ENCODE measurements around the gene CIITA. TPM values are rescaled to one million over a fixed set of nuclear protein-coding genes. Genes with fewer than 3 reads are reported as not detected.

Gene CIITA
- total and polyA plus RNA-seq, 4 experiments from 2014 or later, result 0.08 to 1.6 (median 1.5) TPM

DNA sequence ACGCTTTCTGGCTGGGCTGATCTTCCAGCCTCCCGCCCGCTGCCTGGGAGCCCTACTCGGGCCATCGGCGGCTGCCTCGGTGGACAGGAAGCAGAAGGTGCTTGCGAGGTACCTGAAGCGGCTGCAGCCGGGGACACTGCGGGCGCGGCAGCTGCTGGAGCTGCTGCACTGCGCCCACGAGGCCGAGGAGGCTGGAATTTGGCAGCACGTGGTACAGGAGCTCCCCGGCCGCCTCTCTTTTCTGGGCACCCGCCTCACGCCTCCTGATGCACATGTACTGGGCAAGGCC lies 30.7 kb downstream of the CIITA start:
- Mint-ChIP-seq H3K27ac (no peak overlapping the region), H3K27me3 (no peaks in the 10 kb centered on the region), H3K4me1 (no peaks in the 10 kb centered on the region), H3K9me3 (peaks cover 0 to 9% (median 6%) of the 10 kb centered on the region in 8 donors), H3K4me3 (no peak overlapping the region), H3K36me3 (peaks cover 1 to 4% of the 10 kb centered on the region in 2 donors)
- intact Hi-C loops (cut with micrococcal nuclease), result no loop called here
- H3K27me3 ChIP-seq (ENCODE audit: insufficient read depth, low read length), result no peaks in the 10 kb centered on the region
- no peaks in the 10 kb centered on the region for H3K9me3 ChIP-seq (ENCODE audit: control insufficient read depth in 1 of 2, low read length in 2 of 2)
- H3K4me1 ChIP-seq (ENCODE audit: insufficient read depth, low read length), result no peaks in the 10 kb centered on the region
- DNase-seq, result no peak
- no peak overlapping the region for H3K4me3 ChIP-seq (ENCODE audit: low read length in 2 of 2)
- CTCF ChIA-PET (ENCODE audit: partially characterized antibody), result interaction anchor here (0.7 to 3.1 kb wide), 2 partner anchors 11 to 984 kb away, joined by 4 to 18 read pairs; no protein-coding TSS in a partner anchor
- POLR2A ChIA-PET (ENCODE audit: partially characterized antibody), result no interaction called here
- no peaks in the 10 kb centered on the region for H3K36me3 ChIP-seq (ENCODE audit: insufficient read depth, low read length)
- H3K27ac ChIP-seq (ENCODE audit: low read depth, low read length), result no peak overlapping the region

DNA sequence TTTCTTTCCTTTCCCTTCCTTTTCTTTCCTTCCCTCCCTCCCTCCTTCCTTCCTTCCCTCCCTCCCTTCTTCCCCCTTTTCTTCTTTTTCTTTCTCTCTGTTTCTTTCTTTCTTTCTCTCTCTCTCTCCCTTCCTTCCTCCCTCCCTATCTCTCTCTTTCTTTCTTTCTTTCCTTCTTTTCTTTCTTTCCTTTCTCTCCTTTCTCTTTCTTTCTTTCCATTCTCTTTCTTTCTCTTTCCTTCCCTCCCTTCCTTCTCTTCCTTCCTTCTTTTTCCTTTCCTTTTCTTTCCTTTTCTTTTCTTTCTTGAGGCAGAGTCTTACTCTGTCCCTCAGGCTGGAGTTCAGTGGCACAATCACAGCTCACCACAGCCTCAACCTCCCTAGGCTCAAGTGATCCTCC lies 34.3 kb downstream of the CIITA start:
- no peak for DNase-seq
- no peaks in the 10 kb centered on the region for H3K4me1 Mint-ChIP-seq
- no peak overlapping the region for H3K27ac Mint-ChIP-seq
- H3K9me3 Mint-ChIP-seq, result peaks cover 0 to 2% (median 0%) of the 10 kb centered on the region in 8 donors
- Histone ChIP-seq H3K9me3 (ENCODE audit: control insufficient read depth in 1 of 2, low read length in 2 of 2) (no peaks in the 10 kb centered on the region), H3K4me1 (ENCODE audit: insufficient read depth, low read length) (no peaks in the 10 kb centered on the region), H3K36me3 (ENCODE audit: insufficient read depth, low read length) (no peaks in the 10 kb centered on the region), H3K4me3 (ENCODE audit: low read length in 2 of 2) (no peak overlapping the region), H3K27me3 (ENCODE audit: insufficient read depth, low read length) (no peaks in the 10 kb centered on the region), H3K27ac (ENCODE audit: low read depth, low read length) (no peak overlapping the region)
- intact Hi-C loops (cut with micrococcal nuclease), result no loop called here
- H3K27me3 Mint-ChIP-seq, result peaks cover 0 to 2% of the 10 kb centered on the region in 2 donors
- CTCF ChIA-PET (ENCODE audit: partially characterized antibody), result interaction anchor here (1.4 kb wide), 1 partner anchor 8 kb away, joined by 4 read pairs; no protein-coding TSS in a partner anchor
- H3K4me3 Mint-ChIP-seq, result no peak overlapping the region
- H3K36me3 Mint-ChIP-seq, result no peaks in the 10 kb centered on the region
- POLR2A ChIA-PET (ENCODE audit: partially characterized antibody), result no interaction called here

DNA sequence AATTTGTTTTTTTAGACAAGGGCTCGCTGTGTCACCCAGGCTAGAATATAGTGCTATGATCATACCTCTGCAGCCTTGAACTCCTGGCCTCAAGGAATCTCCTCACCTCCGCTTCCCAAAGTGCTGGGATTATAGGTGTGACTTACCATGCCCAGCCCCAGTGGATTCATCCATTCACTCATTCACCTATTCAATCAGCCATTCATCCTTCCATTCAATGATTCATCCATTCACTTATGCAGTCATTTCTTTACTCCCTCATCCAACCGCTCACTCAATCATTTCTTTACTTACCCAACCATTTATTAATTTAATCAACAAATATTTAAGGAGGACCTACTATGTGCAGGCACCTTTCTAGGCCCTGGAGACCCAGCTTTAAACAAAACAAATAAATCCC lies 39.5 kb downstream of the CIITA start:
- CTCF ChIA-PET (ENCODE audit: partially characterized antibody), result no interaction called here
- Histone ChIP-seq H3K27me3 (ENCODE audit: insufficient read depth, low read length) (no peaks in the 10 kb centered on the region), H3K36me3 (ENCODE audit: insufficient read depth, low read length) (no peaks in the 10 kb centered on the region), H3K4me3 (ENCODE audit: low read length in 2 of 2) (no peak overlapping the region), H3K4me1 (ENCODE audit: insufficient read depth, low read length) (no peaks in the 10 kb centered on the region), H3K27ac (ENCODE audit: low read depth, low read length) (no peak overlapping the region), H3K9me3 (ENCODE audit: control insufficient read depth in 1 of 2, low read length in 2 of 2) (no peaks in the 10 kb centered on the region)
- Mint-ChIP-seq H3K9me3 (peaks cover 0 to 2% (median 0%) of the 10 kb centered on the region in 8 donors), H3K4me1 (peaks cover 0 to 6% (median 4%) of the 10 kb centered on the region in 4 donors), H3K27ac (peak overlapping the region in 1 of 7 donors; percentile 30), H3K4me3 (no peak overlapping the region), H3K36me3 (no peaks in the 10 kb centered on the region), H3K27me3 (peaks cover 0 to 2% of the 10 kb centered on the region in 2 donors)
- POLR2A ChIA-PET (ENCODE audit: partially characterized antibody), result no interaction called here
- intact Hi-C loops (cut with micrococcal nuclease), result no loop called here
- no peak for DNase-seq

DNA sequence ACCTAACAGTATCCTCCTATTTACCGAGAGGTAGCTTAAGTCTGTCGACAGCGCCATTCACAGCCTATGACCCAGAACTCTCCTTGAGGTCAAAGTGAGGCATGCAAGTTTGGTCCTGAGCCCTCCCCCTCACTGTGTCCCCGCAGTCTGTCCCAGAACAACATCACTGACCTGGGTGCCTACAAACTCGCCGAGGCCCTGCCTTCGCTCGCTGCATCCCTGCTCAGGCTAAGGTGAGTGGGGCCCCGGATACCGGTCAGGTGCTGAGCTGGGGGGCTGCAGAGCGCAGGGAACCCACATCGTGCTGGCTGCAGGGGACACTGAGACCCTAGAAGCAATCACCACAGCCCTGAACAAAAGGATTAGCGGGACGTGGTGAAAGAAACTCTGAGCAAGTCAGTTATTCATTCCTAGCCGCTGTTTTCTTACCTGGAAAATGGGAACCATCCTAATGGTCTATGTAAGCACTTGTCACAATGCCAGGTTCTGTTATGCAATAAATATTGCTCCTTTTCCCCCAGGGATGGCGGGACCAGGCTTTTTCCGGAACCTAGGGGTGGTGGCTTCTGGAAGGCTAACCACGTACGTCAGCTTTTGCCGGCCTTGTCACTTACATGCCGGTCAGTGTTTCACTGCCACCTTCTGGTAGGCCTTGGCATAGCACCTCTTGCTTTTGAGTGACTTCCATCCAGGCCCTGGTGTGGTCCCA lies 41.4 kb downstream of the CIITA start:
- Mint-ChIP-seq H3K27me3 (peaks cover 0 to 2% of the 10 kb centered on the region in 2 donors), H3K4me1 (peaks cover 0 to 6% (median 4%) of the 10 kb centered on the region in 4 donors), H3K9me3 (peaks cover 0 to 2% (median 0%) of the 10 kb centered on the region in 8 donors), H3K27ac (peak overlapping the region in 1 of 7 donors; percentile 11), H3K36me3 (peaks cover 0 to 5% of the 10 kb centered on the region in 2 donors), H3K4me3 (peak overlapping the region in 2 of 8 donors; percentile 40 to 43)
- no peaks in the 10 kb centered on the region for H3K4me1 ChIP-seq (ENCODE audit: insufficient read depth, low read length)
- peak; percentile 53 to 73 (median 59) for DNase-seq
- ChIA-PET POLR2A (ENCODE audit: partially characterized antibody) (no interaction called here), CTCF (ENCODE audit: partially characterized antibody) (interaction anchor here (0.6 to 2.7 kb wide), 20 partner anchors 8 to 404 kb away, joined by 3 to 18 read pairs (median 4); partner anchors contain the start of gene DEXI)
- no peaks in the 10 kb centered on the region for H3K36me3 ChIP-seq (ENCODE audit: insufficient read depth, low read length)
- H3K27me3 ChIP-seq (ENCODE audit: insufficient read depth, low read length), result no peaks in the 10 kb centered on the region
- intact Hi-C loops (cut with micrococcal nuclease), result no loop called here
- no peak overlapping the region for H3K4me3 ChIP-seq (ENCODE audit: low read length in 2 of 2)
- H3K27ac ChIP-seq (ENCODE audit: low read depth, low read length), result no peak overlapping the region
- H3K9me3 ChIP-seq (ENCODE audit: control insufficient read depth in 1 of 2, low read length in 2 of 2), result no peaks in the 10 kb centered on the region

DNA sequence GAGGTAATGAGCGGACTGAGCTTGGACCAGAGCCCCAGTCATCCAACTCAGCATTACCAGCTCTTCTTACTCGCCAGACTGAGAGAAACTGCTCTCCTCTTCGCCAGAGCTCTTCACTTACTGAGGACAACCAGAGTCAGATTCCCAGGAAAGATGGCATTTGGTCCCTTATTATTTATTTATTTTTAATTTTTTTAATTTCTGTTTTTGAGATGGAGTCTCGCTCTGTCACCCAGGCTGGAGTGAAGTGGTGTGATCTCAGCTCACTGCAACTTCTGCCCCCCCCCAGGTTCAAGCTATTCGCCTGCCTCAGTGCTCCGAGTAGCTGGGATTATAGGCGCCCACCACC lies 42.0 kb downstream of the CIITA start:
- CTCF ChIA-PET (ENCODE audit: partially characterized antibody), result interaction anchor here (0.6 to 2.7 kb wide), 20 partner anchors 9 to 1177 kb away, joined by 3 to 18 read pairs (median 4); partner anchors contain the start of gene DEXI
- H3K9me3 ChIP-seq (ENCODE audit: control insufficient read depth in 1 of 2, low read length in 2 of 2), result no peaks in the 10 kb centered on the region
- H3K27me3 Mint-ChIP-seq, result peaks cover 0 to 2% of the 10 kb centered on the region in 2 donors
- no peak overlapping the region for H3K4me3 ChIP-seq (ENCODE audit: low read length in 2 of 2)
- H3K36me3 Mint-ChIP-seq, result peaks cover 0 to 9% of the 10 kb centered on the region in 2 donors
- peak overlapping the region in 1 of 7 donors; percentile 11 for H3K27ac Mint-ChIP-seq
- peaks cover 0 to 2% (median 0%) of the 10 kb centered on the region in 8 donors for H3K9me3 Mint-ChIP-seq
- H3K36me3 ChIP-seq (ENCODE audit: insufficient read depth, low read length), result no peaks in the 10 kb centered on the region
- no peaks in the 10 kb centered on the region for H3K4me1 ChIP-seq (ENCODE audit: insufficient read depth, low read length)
- POLR2A ChIA-PET (ENCODE audit: partially characterized antibody), result no interaction called here
- H3K27me3 ChIP-seq (ENCODE audit: insufficient read depth, low read length), result no peaks in the 10 kb centered on the region
- H3K4me1 Mint-ChIP-seq, result peaks cover 0 to 6% (median 4%) of the 10 kb centered on the region in 4 donors
- H3K4me3 Mint-ChIP-seq, result no peak overlapping the region
- intact Hi-C loops (cut with micrococcal nuclease), result no loop called here
- H3K27ac ChIP-seq (ENCODE audit: low read depth, low read length), result no peak overlapping the region
- no peak for DNase-seq

DNA sequence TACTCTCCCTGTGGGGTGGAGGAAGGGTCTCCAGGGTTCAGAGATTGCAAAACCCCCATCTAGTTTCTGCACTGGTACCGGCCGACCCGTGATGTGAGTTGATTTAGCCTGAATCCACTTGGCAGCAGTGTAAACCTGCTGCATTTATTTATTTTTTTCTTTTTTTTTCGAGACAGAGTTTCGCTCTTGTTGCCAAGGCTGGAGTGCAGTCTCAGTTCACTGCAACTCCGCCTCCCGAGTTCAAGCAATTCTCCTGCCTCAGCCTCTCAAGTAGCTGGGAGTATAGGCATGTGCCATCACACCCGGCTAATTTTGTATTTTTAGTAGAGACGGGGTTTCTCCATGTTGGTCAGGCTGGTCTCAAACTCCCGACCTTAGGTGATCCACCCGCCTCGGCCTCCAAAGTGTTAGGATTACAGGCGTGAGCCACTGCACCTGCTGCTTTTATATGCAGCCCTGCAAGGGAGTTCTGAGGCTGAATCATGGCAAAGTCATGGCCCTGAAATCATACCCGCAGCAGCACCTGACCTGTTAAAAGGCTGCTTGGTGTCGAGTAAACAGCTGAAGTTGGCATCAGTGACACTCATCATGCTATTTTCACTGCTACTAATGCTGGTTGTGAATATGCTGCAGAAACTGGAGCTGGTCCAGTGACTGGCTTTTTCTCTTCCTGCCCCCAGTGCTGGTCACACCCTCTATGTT lies 43.9 kb downstream of the CIITA start:
- Histone ChIP-seq H3K36me3 (ENCODE audit: insufficient read depth, low read length) (peaks cover 6% of the 10 kb centered on the region), H3K4me1 (ENCODE audit: insufficient read depth, low read length) (no peaks in the 10 kb centered on the region), H3K9me3 (ENCODE audit: control insufficient read depth in 1 of 2, low read length in 2 of 2) (no peaks in the 10 kb centered on the region), H3K4me3 (ENCODE audit: low read length in 2 of 2) (no peak overlapping the region), H3K27me3 (ENCODE audit: insufficient read depth, low read length) (no peaks in the 10 kb centered on the region), H3K27ac (ENCODE audit: low read depth, low read length) (no peak overlapping the region)
- CTCF ChIA-PET (ENCODE audit: partially characterized antibody), result interaction anchor here (1.0 to 2.4 kb wide), 3 partner anchors 16 to 21 kb away, joined by 3 to 9 read pairs (median 4); partner anchors contain the start of gene DEXI
- Mint-ChIP-seq H3K36me3 (peaks cover 10 to 19% of the 10 kb centered on the region in 2 donors), H3K9me3 (peaks cover 0 to 2% (median 0%) of the 10 kb centered on the region in 8 donors), H3K4me1 (peaks cover 0 to 6% (median 4%) of the 10 kb centered on the region in 4 donors), H3K27me3 (no peaks in the 10 kb centered on the region), H3K27ac (peak overlapping the region in 1 of 7 donors; percentile 20), H3K4me3 (no peak overlapping the region)
- POLR2A ChIA-PET (ENCODE audit: partially characterized antibody), result interaction anchor here (1.7 kb wide), 1 partner anchor 21 kb away, joined by 3 read pairs; the partner anchor contains the start of gene DEXI
- intact Hi-C loops (cut with micrococcal nuclease), result no loop called here
- no peak for DNase-seq
